Esophagus squamous epithelium (tissue), 5 donors: ENCODE results near the gene CHMP5. TPM values are rescaled to one million over a fixed set of nuclear protein-coding genes. Genes with fewer than 3 reads are reported as not detected.

Experiments
- DNase-seq: peaks from one replicate; lab custom pipeline; 2025; lab: John Stamatoyannopoulos, UW
- H3K27ac ChIP-seq, 4 donors: fragments of 200-600 bp; sonication (generic); one replicate each; pipeline ENCODE4 v1.5.1; 2016 to 2019; ENCODE audit warnings: mild to moderate bottlenecking in 1 of 4
- H3K27me3 ChIP-seq, 4 donors: fragments of 200-600 bp; sonication (generic); 1 replicate in 3 of 4; 2 replicates in 1 of 4; pipeline versions ENCODE4 v1.5.1 to v1.6.0; 2017 to 2021; ENCODE audit warnings: antibody characterized with exemption in 1 of 4
- H3K36me3 ChIP-seq, 3 donors: fragments of 200-600 bp; sonication (generic); one replicate each; pipeline ENCODE4 v1.5.1; 2016 to 2019
- H3K4me1 ChIP-seq, 3 donors: fragments of 200-600 bp; sonication (generic); one replicate each; pipeline ENCODE4 v1.5.1; 2017 to 2019
- H3K4me3 ChIP-seq, 4 donors: fragments of 200-600 bp; sonication (generic); 1 replicate in 3 of 4; 2 replicates in 1 of 4; pipeline ENCODE4 v1.5.1; 2016 to 2019; ENCODE audit warnings: mild to moderate bottlenecking in 2 of 4, moderate library complexity in 1 of 4
- H3K9me3 ChIP-seq, 3 donors: fragments of 200-600 bp; sonication (generic); one replicate each; pipeline ENCODE4 v1.5.1; 2016 to 2019
- POLR2A ChIP-seq, 4 donors: fragments of 450-650 bp; IDR thresholded peaks; one replicate each; pipeline ENCODE4 v1.6.1; 2017; ENCODE audit warnings: antibody characterized with exemption in 4 of 4, mild to moderate bottlenecking in 4 of 4, moderate library complexity in 3 of 4
- WGBS, 2 donors: methylation state at CpG; one replicate each; pipeline ENCODE4 v1.1.5; 2018; 5-methylcytosine and 5-hydroxymethylcytosine counted together
- intact Hi-C: fragments of 100-400 bp; cut with DNase I; formaldehyde crosslinking; loops from one replicate; pipeline ENCODE4 v1.15.0; 2022
- total RNA-seq, 4 donors: library from RNA; depleted of rRNA; stranded (reverse); fragments of >200 nt; gene quantifications; one replicate each; pipeline ENCODE4 v1.1.0, GENCODE V29; 2016
- TF ChIP-seq, protein P1 (sequence below), 6 experiments: fragments of 450-650 bp in 4 of 6; fragments of 200-600 bp in 2 of 6; sonication (generic) in 2 of 6; IDR thresholded peaks; one replicate each; pipeline ENCODE4 v1.5.1; 2016 to 2019; ENCODE audit warnings: antibody characterized with exemption in 6 of 6, mild to moderate bottlenecking in 4 of 6, moderate library complexity in 4 of 6
- donor health status: DM: yes; HTN: yes; CAD: no.

The CHMP5 gene
- total RNA-seq, 4 donors from 2014 or later: 37.7 to 62.5 (median 54.2) TPM

DNA sequence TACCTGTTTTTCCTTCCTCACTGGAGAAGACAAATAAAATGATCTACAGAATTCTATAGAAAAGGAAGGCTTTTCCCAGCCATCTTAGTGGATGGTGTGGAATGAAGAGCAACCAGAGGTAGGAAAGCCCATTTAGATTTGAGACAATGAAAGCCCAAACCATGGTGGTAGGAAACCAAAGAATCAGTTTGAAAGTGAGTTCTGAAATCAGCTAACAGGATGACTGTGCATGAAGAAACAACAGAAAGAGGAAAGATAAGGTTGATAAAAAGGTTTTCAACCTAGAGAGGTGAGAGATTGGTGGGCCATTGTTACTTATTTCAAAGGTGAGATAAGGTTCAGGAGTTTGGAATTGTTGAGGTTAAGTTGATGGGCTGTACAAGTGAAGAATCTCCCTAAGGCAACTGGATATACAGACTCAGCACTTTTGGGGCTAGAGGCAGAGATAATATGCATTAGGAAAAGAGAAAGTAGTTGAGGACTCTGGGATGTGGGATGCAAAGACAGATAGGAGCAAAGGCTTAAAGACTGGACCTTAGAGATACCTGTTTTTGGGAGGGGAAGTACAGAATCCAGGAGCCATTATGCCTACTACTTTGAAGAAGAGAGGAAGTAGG, 2.4 kb downstream of the CHMP5 start:
- intact Hi-C loops: no loop called here
- H3K9me3 ChIP-seq: no peaks in the 10 kb centered on the region
- peaks cover 12 to 40% (median 28%) of the 10 kb centered on the region in 3 donors for H3K4me1 ChIP-seq
- no peaks in the 10 kb centered on the region for H3K27me3 ChIP-seq
- DNase-seq: no peak
- no peak overlapping the region for H3K4me3 ChIP-seq
- peaks cover 13 to 70% (median 22%) of the 10 kb centered on the region in 3 donors for H3K36me3 ChIP-seq
- H3K27ac ChIP-seq: peak overlapping the region in 1 of 4 donors; percentile 26
- TF ChIP-seq, protein P1, sequence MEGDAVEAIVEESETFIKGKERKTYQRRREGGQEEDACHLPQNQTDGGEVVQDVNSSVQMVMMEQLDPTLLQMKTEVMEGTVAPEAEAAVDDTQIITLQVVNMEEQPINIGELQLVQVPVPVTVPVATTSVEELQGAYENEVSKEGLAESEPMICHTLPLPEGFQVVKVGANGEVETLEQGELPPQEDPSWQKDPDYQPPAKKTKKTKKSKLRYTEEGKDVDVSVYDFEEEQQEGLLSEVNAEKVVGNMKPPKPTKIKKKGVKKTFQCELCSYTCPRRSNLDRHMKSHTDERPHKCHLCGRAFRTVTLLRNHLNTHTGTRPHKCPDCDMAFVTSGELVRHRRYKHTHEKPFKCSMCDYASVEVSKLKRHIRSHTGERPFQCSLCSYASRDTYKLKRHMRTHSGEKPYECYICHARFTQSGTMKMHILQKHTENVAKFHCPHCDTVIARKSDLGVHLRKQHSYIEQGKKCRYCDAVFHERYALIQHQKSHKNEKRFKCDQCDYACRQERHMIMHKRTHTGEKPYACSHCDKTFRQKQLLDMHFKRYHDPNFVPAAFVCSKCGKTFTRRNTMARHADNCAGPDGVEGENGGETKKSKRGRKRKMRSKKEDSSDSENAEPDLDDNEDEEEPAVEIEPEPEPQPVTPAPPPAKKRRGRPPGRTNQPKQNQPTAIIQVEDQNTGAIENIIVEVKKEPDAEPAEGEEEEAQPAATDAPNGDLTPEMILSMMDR (IDR thresholded peaks at IDR 0.05): no peak
- TF ChIP-seq POLR2A (IDR thresholded peaks at IDR 0.05): no peak

DNA sequence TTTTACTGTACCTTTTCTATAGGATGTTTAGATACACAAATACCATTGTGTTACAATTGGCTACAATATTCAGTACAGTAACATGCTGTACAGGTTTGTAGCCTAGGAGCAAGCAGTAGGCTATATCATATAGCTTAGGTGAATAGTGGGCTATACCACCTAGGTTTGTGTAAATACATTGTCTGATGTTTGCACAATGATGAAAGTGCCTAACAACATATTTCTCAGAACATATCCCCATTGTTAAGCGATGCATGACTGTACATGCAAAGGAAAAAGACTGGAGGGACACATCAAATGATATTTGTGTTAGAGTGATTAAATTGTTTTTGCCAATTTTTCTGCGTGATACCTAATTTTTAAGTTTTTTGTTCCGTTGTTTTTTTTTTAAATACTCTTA, 5.3 kb downstream of the CHMP5 start:
- Histone ChIP-seq H3K36me3 (peaks cover 13 to 92% (median 29%) of the 10 kb centered on the region in 3 donors), H3K27ac (no peak overlapping the region), H3K9me3 (no peaks in the 10 kb centered on the region), H3K27me3 (no peaks in the 10 kb centered on the region), H3K4me3 (no peak overlapping the region), H3K4me1 (peaks cover 9 to 26% (median 18%) of the 10 kb centered on the region in 3 donors)
- WGBS, 2 donors: 81 to 90% methylated on average over 3 of the region's 3 CpGs
- DNase-seq: no peak
- intact Hi-C loops: no loop called here
- no peak for TF ChIP-seq POLR2A (IDR thresholded peaks at IDR 0.05)
- TF ChIP-seq, protein P1 (IDR thresholded peaks at IDR 0.05): no peak

DNA sequence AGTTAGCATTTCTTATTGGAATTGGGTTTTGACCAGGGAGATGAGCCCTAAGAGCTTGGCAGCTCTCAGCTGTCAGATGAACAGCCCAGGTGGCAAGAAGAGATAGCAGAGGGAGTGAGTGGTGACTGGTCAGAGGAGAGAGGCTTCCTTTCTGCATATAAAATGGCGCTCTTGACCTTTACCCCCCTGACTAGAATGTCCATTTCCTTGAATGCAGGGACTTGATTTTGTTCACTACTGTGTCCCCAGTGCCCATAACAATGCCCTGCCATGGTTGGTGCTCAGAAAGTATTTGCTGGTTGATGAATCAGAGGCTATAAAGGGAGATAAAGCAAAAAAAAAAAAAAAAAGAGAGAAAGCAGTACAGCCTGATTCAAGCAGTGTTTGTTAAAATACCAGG, 7.2 kb downstream of the CHMP5 start:
- WGBS, 2 donors: 89% methylated on average over 1 of the region's 1 CpG; no CpG with 5 or more reads in 1 of the 2 donors
- H3K36me3 ChIP-seq: peaks cover 17 to 100% (median 49%) of the 10 kb centered on the region in 3 donors
- no peak for DNase-seq

DNA sequence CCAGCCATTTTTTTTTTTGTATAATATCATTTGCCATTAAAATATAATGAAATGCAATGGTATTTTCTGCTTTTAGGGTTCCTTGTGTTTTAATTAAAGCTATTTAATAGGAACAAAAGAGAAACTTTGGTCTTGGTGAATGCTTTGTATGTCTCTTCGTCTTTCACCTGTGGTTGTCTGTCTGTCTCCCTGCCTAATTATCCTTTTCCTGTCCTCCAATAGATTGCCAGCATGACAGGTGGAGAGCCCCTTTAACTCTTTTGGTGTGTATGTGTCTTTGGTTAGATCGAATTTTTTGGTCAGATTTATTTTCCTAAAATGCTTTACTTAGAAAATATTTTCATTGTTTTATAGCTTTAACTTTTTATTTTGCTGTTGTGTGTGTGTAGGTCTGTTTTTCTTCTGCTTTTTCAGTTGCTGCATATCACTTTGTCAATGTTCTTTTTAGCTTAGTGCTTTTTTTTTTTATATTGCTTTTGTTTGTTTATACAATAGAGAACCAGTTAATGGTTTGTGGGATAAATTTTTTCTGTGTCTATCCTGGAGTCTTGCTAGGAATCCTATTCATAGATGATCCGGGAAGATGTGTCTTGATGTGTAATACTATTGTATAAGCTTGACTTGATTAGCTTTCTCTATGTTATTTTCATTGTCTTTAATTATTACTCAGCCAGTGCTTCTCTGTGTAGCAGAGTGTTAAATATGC, 8.6 kb downstream of the CHMP5 start:
- 56 to 69% methylated on average over 3 of the region's 3 CpGs for WGBS, 2 donors
- Histone ChIP-seq H3K27me3 (no peaks in the 10 kb centered on the region), H3K4me3 (no peak overlapping the region), H3K27ac (no peak overlapping the region), H3K4me1 (no peaks in the 10 kb centered on the region), H3K9me3 (no peaks in the 10 kb centered on the region), H3K36me3 (peaks cover 10 to 100% (median 59%) of the 10 kb centered on the region in 3 donors)
- DNase-seq: no peak
- intact Hi-C loops: no loop called here
- TF ChIP-seq POLR2A (IDR thresholded peaks at IDR 0.05): no peak
- TF ChIP-seq, protein P1 (IDR thresholded peaks at IDR 0.05): no peak

More for the DNA sequence above, 7.2 kb downstream of the CHMP5 start:
- Histone ChIP-seq H3K27me3 (no peaks in the 10 kb centered on the region), H3K9me3 (no peaks in the 10 kb centered on the region), H3K4me1 (peaks cover 0 to 7% (median 2%) of the 10 kb centered on the region in 3 donors), H3K4me3 (no peak overlapping the region), H3K27ac (no peak overlapping the region)
- TF ChIP-seq, protein P1 (IDR thresholded peaks at IDR 0.05): no peak
- no peak for TF ChIP-seq POLR2A (IDR thresholded peaks at IDR 0.05)
- intact Hi-C loops: no loop called here

DNA sequence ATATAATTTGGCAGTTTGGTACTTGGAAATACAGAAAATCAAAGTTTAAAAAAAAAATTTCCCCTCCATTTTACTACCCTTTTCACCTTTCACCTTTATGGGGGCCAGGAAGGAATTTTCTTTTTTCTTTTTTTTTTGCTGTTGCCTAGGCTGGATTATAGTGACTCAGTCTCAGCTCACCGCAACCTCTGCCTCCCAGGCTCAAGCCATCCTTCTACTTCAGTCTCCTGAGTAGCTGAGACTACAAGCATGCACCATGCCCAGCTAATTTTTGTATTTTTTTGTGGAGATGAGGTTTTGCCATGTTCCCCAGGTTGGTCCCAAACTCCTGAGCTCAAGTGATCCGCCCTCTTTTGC, 9.1 kb downstream of the CHMP5 start:
- no peaks in the 10 kb centered on the region for H3K9me3 ChIP-seq
- H3K27me3 ChIP-seq: no peaks in the 10 kb centered on the region
- no peak overlapping the region for H3K27ac ChIP-seq
- whole genome bisulfite sequencing, 2 donors: 79 to 93% methylated on average over 2 of the region's 2 CpGs
- no peaks in the 10 kb centered on the region for H3K4me1 ChIP-seq
- TF ChIP-seq POLR2A (IDR thresholded peaks at IDR 0.05): no peak
- TF ChIP-seq, protein P1 (IDR thresholded peaks at IDR 0.05): no peak
- intact Hi-C loops: no loop called here
- H3K4me3 ChIP-seq: no peak overlapping the region
- peaks cover 12 to 100% (median 65%) of the 10 kb centered on the region in 3 donors for H3K36me3 ChIP-seq
- no peak for DNase-seq
